HepG2 (cell line): ENCODE results near the gene DNAJC8.

Source experiments
- BCLAF1 ChIP-seq: fragments of 450-650 bp; IDR thresholded peaks from 2 replicates; pipeline ENCODE4 v1.6.1; 2017; ENCODE audit warnings: mild to moderate bottlenecking
- ZKSCAN1 ChIP-seq: fragments of 150-350 bp; IDR thresholded peaks from 2 replicates; pipeline ENCODE4 v1.6.1; 2014; ENCODE audit warnings: low read length

DNA sequence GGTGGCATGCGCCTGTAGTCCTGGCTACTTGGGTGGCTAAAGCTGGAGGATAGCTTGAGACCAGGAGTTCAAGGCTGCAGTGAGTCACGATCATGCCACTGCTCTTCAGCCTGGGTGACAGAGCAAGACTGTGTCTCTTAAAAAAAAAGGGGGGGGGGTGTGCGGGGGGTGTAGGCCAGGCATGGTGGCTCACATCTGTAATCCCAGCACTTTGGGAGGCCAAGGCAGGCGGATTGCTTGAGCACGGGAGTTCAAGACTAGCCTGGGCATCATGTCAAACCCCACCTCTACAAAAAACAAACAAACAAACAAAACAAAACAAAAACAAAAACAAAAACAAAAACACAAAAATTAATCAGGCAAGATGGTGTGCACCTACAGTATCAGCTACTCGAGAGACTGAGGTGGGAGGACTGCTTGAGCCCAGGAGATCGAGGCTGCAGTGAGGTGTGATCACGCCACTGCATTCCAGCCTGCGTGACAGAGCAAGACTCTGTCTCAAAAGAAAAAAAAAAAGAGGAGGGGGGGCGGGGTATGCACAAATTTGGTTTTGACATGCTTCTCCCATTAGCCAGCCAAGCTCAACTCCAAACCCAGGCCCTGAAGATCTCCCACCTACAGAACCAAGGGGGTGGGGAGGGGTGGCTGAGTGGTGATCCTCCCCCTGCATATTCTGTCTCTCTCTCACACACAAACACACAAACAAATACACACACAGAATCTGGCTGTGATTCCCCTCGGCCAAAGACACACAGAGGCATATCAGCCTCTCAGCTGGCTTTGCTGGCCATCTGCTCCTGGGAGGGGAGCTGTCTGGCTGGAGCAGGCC, 59.5 kb downstream of the DNAJC8 start:
- TF ChIP-seq ZKSCAN1 (no peak), BCLAF1 (no peak)
